HFF-Myc (cell line): ENCODE data around the gene SERPIND1.
A peak's percentile ranks its signal among the peaks of the same experiment; 100 is the strongest.

Source experiments
- DNase-seq: peaks from one replicate; pipeline ENCODE4 v3.0.0-alpha.2; 2011; ENCODE audit warnings: low read depth; ENCODE audit errors: extremely low read depth
- H3K4me3 ChIP-seq: replicated peaks from 2 replicates; pipeline ENCODE4 v1.5.1; 2011; ENCODE audit warnings: low read depth, mild to moderate bottlenecking, control low read depth, low read length
- CTCF ChIP-seq: IDR thresholded peaks from 2 replicates; pipeline ENCODE4 v1.5.1; 2012; ENCODE audit warnings: mild to moderate bottlenecking, low read depth, low read length, control low read depth; ENCODE audit errors: missing control alignments

The SERPIND1 gene

GRCh38 chr22:20777420-20778177 is 3.7 kb downstream of the SERPIND1 start:
- no peak for TF ChIP-seq CTCF
- no peak overlapping the region for H3K4me3 ChIP-seq
- peak; percentile 1 for DNase-seq

GRCh38 chr22:20779014-20779817 is 5.3 kb downstream of the SERPIND1 start:
- DNase-seq: no peak
- no peak overlapping the region for H3K4me3 ChIP-seq
- no peak for TF ChIP-seq CTCF

GRCh38 chr22:20779818-20780158 is 5.9 kb downstream of the SERPIND1 start:
- no peak for TF ChIP-seq CTCF
- H3K4me3 ChIP-seq: no peak overlapping the region
- DNase-seq: no peak

- TF ChIP-seq CTCF: no peak
- H3K4me3 ChIP-seq: no peak overlapping the region
- no peak for DNase-seq
These were observed 7.5 kb downstream of the SERPIND1 start for GRCh38 chr22:20781272-20781990.

- no peak for TF ChIP-seq CTCF
- H3K4me3 ChIP-seq: no peak overlapping the region
- no peak for DNase-seq
These were observed 8.2 kb downstream of the SERPIND1 start for GRCh38 chr22:20782083-20782482.

GRCh38 chr22:20782596-20783299 is 8.8 kb downstream of the SERPIND1 start:
- no peak for DNase-seq
- TF ChIP-seq CTCF: no peak
- no peak overlapping the region for H3K4me3 ChIP-seq
